Bone marrow (tissue), 2 donors: ENCODE measurements around the gene ZNF138.
"Not testable (repeated sequence)": the region's sequence is repeated elsewhere in the genome, so short reads cannot be mapped to it uniquely, and the experiment has no call there.

Experiments
- DNase-seq, 2 donors: peaks; one replicate each; lab custom pipeline; 2025; lab: John Stamatoyannopoulos, UW

The ZNF138 gene

GRCh38 chr7:64794171-64794844 is at the start of gene ZNF138:
Gene ZNF138 (plus strand): TSS chr7:64794428. CDS start chr7:64794569, 141 bp downstream.
- DNase-seq = peak; percentile 52 to 90

GRCh38 chr7:64744680-64745079 is 49.5 kb upstream of the ZNF138 start:
- no peak for DNase-seq

- DNase-seq = no peak
Measured at GRCh38 chr7:64747802-64748201, 46.4 kb upstream of the ZNF138 start.

GRCh38 chr7:64753032-64753431 is 41.2 kb upstream of the ZNF138 start:
- DNase-seq = no peak

- no peak for DNase-seq
Measured at GRCh38 chr7:64755865-64756264, 38.4 kb upstream of the ZNF138 start.

GRCh38 chr7:64758151-64758550 is 36.1 kb upstream of the ZNF138 start:
- no peak for DNase-seq

- DNase-seq = no peak
Measured at GRCh38 chr7:64768824-64769223, 25.4 kb upstream of the ZNF138 start.

- no peak for DNase-seq
Measured at GRCh38 chr7:64774204-64774842, 19.9 kb upstream of the ZNF138 start.

- DNase-seq = no peak
Measured at GRCh38 chr7:64775289-64775688, 18.9 kb upstream of the ZNF138 start.

GRCh38 chr7:64784842-64785241 is 9.4 kb upstream of the ZNF138 start:
- DNase-seq = not testable (repeated sequence)

GRCh38 chr7:64787295-64787694 is 6.9 kb upstream of the ZNF138 start:
- DNase-seq = no peak

GRCh38 chr7:64789241-64789640 is 5.0 kb upstream of the ZNF138 start:
- DNase-seq = not testable (repeated sequence)

GRCh38 chr7:64793106-64793755 is 997 bp upstream of the ZNF138 start:
- DNase-seq = no peak

GRCh38 chr7:64795176-64795575 is 948 bp downstream of the ZNF138 start:
- no peak for DNase-seq

GRCh38 chr7:64799169-64799568 is 4.9 kb downstream of the ZNF138 start:
- not testable (repeated sequence) for DNase-seq

- no peak for DNase-seq
Measured at GRCh38 chr7:64802699-64803098, 8.5 kb downstream of the ZNF138 start.

- no peak for DNase-seq
Measured at GRCh38 chr7:64807731-64808365, 13.6 kb downstream of the ZNF138 start.

GRCh38 chr7:64811767-64812166 is 17.5 kb downstream of the ZNF138 start:
- DNase-seq = no peak

GRCh38 chr7:64830926-64831325 is 36.7 kb downstream of the ZNF138 start:
- DNase-seq = no peak

GRCh38 chr7:64832136-64832535 is 37.9 kb downstream of the ZNF138 start:
- DNase-seq = no peak

GRCh38 chr7:64834989-64835388 is 40.8 kb downstream of the ZNF138 start:
- no peak for DNase-seq

- not testable (repeated sequence) for DNase-seq
Measured at GRCh38 chr7:64835856-64836255, 41.6 kb downstream of the ZNF138 start.

GRCh38 chr7:64838051-64838450 is 43.8 kb downstream of the ZNF138 start:
- not testable (repeated sequence) for DNase-seq
